PC-3 (cell line): ENCODE results near the gene AP3S2. TPM values are rescaled to one million over a fixed set of nuclear protein-coding genes. Genes with fewer than 3 reads are reported as not detected.
"Not testable (repeated sequence)": the region's sequence is repeated elsewhere in the genome, so short reads cannot be mapped to it uniquely, and the experiment has no call there.

Experiments
- ATAC-seq: fragments of 200-7000 bp; cut with Tn5 transposase; 2 replicates; pipeline ENCODE4 v1.9.1; 2020; ENCODE audit warnings: mild to moderate bottlenecking, moderate library complexity
- BruUV-seq: library from RNA; stranded (reverse); fragments of 400-500 nt; replicated peaks from 2 replicates; lab custom pipeline; 2021; lab: Mats Ljungman, UMichigan
- CTCF ChIA-PET: fragments of 300-600 bp; sonication (Branson Sonifier 250); formaldehyde crosslinking; loops from one replicate; lab custom pipeline; 2022; ENCODE audit warnings: antibody characterized with exemption; lab: Charles Lee
- POLR2A ChIA-PET: fragments of 300-600 bp; sonication (Branson Sonifier 250); formaldehyde crosslinking; loops from one replicate; lab custom pipeline; 2022; ENCODE audit warnings: antibody characterized with exemption; ENCODE audit not compliant: unreplicated experiment; lab: Charles Lee
- DNase-seq: peaks from one replicate; pipeline ENCODE4 v3.0.0-alpha.2; 2015
- H2AFZ ChIP-seq: fragments of 300-600 bp; sonication (generic); 2 replicates; pipeline ENCODE4 v1.6.0; 2016; ENCODE audit warnings: antibody characterized with exemption, low read length
- H3F3A ChIP-seq: fragments of 300-600 bp; sonication (generic); one replicate; pipeline ENCODE4 v1.6.0; 2017; ENCODE audit warnings: antibody characterized with exemption, low read length, control low read depth, mild to moderate bottlenecking; ENCODE audit not compliant: unreplicated experiment
- H3K27ac ChIP-seq: fragments of 300-600 bp; sonication (generic); 2 replicates; pipeline ENCODE4 v1.5.1; 2016; ENCODE audit warnings: mild to moderate bottlenecking, low read length
- H3K27me3 ChIP-seq: fragments of 300-600 bp; sonication (generic); 2 replicates; pipeline ENCODE4 v1.6.1; 2016; ENCODE audit warnings: low read length, mixed read lengths
- H3K36me3 ChIP-seq: fragments of 300-600 bp; sonication (generic); 2 replicates; pipeline ENCODE4 v1.6.1; 2016; ENCODE audit warnings: low read depth, mixed run types, low read length, mixed read lengths
- H3K4me1 ChIP-seq: fragments of 300-600 bp; sonication (generic); 2 replicates; pipeline ENCODE4 v1.5.1; 2016; ENCODE audit warnings: low read length; ENCODE audit not compliant: insufficient read depth
- H3K4me2 ChIP-seq: fragments of 300-600 bp; sonication (generic); 2 replicates; pipeline ENCODE4 v1.6.0; 2016; ENCODE audit warnings: low read length
- H3K4me3 ChIP-seq: fragments of 300-600 bp; sonication (generic); 2 replicates; pipeline ENCODE4 v1.5.1; 2016; ENCODE audit warnings: mild to moderate bottlenecking, low read length, mixed read lengths
- H3K79me2 ChIP-seq: fragments of 300-600 bp; sonication (generic); 2 replicates; pipeline ENCODE4 v1.6.1; 2017; ENCODE audit warnings: low read length, mixed read lengths
- H3K9ac ChIP-seq: fragments of 300-600 bp; sonication (generic); 2 replicates; pipeline ENCODE4 v1.6.0; 2016; ENCODE audit warnings: mild to moderate bottlenecking, low read length
- H3K9me2 ChIP-seq: fragments of 300-600 bp; sonication (generic); replicated peaks from 2 replicates; pipeline ENCODE4 v1.6.1; 2016; ENCODE audit warnings: mixed run types, low read length, mixed read lengths
- H3K9me3 ChIP-seq: fragments of 300-600 bp; sonication (generic); 2 replicates; pipeline ENCODE4 v1.6.1; 2016; ENCODE audit warnings: low read length, mixed read lengths
- H4K20me1 ChIP-seq: fragments of 300-600 bp; sonication (generic); 2 replicates; pipeline ENCODE4 v1.6.1; 2016; ENCODE audit warnings: low read length, mixed read lengths
- EZH2 ChIP-seq: fragments of 300-600 bp; sonication (generic); IDR thresholded peaks from one replicate; pipeline ENCODE4 v1.6.1; 2017; ENCODE audit warnings: antibody characterized with exemption, mild to moderate bottlenecking, low read length; ENCODE audit not compliant: unreplicated experiment
- EZH2phosphoT487 ChIP-seq: fragments of 300-600 bp; sonication (generic); IDR thresholded peaks from 2 replicates; pipeline ENCODE4 v1.6.1; 2018; ENCODE audit warnings: mild to moderate bottlenecking, antibody characterized with exemption, low read length, borderline replicate concordance
- intact Hi-C: fragments of 100-400 bp; cut with micrococcal nuclease; formaldehyde crosslinking; loops from 2 replicates; pipeline ENCODE4 v1.9.0; 2023
- total RNA-seq: library from RNA; depleted of rRNA; stranded (reverse); fragments of >200 nt; gene quantifications from 2 replicates; pipeline ENCODE4 v1.2.3, GENCODE V29; 2014
- TF ChIP-seq, protein P1 (sequence below): fragments of 300-600 bp; sonication (generic); conservative IDR thresholded peaks from 2 replicates; pipeline ENCODE4 v1.5.1; 2017; ENCODE audit warnings: antibody characterized with exemption, low read depth, mild to moderate bottlenecking, low read length

Gene AP3S2
- total RNA-seq, 1 experiment from 2014 or later = 18.8 TPM

- H3K4me3 ChIP-seq = no peak overlapping the region
- H3K9me2 ChIP-seq = no peaks in the 10 kb centered on the region
- no peaks in the 10 kb centered on the region for H3K9me3 ChIP-seq
- ChIA-PET POLR2A (no interaction called here), CTCF (no interaction called here)
- BruUV-seq = no TSS peak
- TF ChIP-seq, protein P1, sequence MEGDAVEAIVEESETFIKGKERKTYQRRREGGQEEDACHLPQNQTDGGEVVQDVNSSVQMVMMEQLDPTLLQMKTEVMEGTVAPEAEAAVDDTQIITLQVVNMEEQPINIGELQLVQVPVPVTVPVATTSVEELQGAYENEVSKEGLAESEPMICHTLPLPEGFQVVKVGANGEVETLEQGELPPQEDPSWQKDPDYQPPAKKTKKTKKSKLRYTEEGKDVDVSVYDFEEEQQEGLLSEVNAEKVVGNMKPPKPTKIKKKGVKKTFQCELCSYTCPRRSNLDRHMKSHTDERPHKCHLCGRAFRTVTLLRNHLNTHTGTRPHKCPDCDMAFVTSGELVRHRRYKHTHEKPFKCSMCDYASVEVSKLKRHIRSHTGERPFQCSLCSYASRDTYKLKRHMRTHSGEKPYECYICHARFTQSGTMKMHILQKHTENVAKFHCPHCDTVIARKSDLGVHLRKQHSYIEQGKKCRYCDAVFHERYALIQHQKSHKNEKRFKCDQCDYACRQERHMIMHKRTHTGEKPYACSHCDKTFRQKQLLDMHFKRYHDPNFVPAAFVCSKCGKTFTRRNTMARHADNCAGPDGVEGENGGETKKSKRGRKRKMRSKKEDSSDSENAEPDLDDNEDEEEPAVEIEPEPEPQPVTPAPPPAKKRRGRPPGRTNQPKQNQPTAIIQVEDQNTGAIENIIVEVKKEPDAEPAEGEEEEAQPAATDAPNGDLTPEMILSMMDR = no peak
- TF ChIP-seq EZH2 = no peak
- no peak for TF ChIP-seq EZH2phosphoT487
- H3K27ac ChIP-seq = no peak overlapping the region
- no peaks in the 10 kb centered on the region for H3K27me3 ChIP-seq
- DNase-seq = no peak
- H3K4me2 ChIP-seq = no peak overlapping the region
- H4K20me1 ChIP-seq = no peaks in the 10 kb centered on the region
- 0 out of 2 replicates have a peak, but pooled peaks cover 2% of the 10 kb centered on the region for H3K36me3 ChIP-seq
- no peaks in the 10 kb centered on the region for H3K79me2 ChIP-seq
- H2AFZ ChIP-seq = no peak overlapping the region
- no peaks in the 10 kb centered on the region for H3F3A ChIP-seq
- no peak overlapping the region for H3K9ac ChIP-seq
- intact Hi-C loops = no loop called here
- H3K4me1 ChIP-seq = peaks cover 20% of the 10 kb centered on the region
- no peak for ATAC-seq
These were observed 103.6 kb downstream of the AP3S2 start for GRCh38 chr15:89790206-89790605.

GRCh38 chr15:89788585-89788984 is 105.2 kb downstream of the AP3S2 start:
- DNase-seq, POLR2A ChIA-PET, CTCF ChIA-PET, intact Hi-C loops, H3K4me2 ChIP-seq, H3F3A ChIP-seq, BruUV-seq, H4K20me1 ChIP-seq, H2AFZ ChIP-seq, H3K27ac ChIP-seq, ATAC-seq, H3K4me3 ChIP-seq, H3K79me2 ChIP-seq, H3K27me3 ChIP-seq, H3K9me3 ChIP-seq, H3K36me3 ChIP-seq, H3K9ac ChIP-seq, H3K9me2 ChIP-seq: not testable (repeated sequence)
- H3K4me1 ChIP-seq = peaks cover 28% of the 10 kb centered on the region

GRCh38 chr15:89787944-89788343 is 105.8 kb downstream of the AP3S2 start:
- DNase-seq (no peak), ATAC-seq (no peak)
- Histone ChIP-seq H3K9me3 (no peaks in the 10 kb centered on the region), H4K20me1 (no peaks in the 10 kb centered on the region), H3K9ac (no peak overlapping the region), H2AFZ (no peak overlapping the region), H3K4me2 (no peak overlapping the region), H3K36me3 (0 out of 2 replicates have a peak, but pooled peaks cover 2% of the 10 kb centered on the region), H3K27ac (no peak overlapping the region), H3K4me3 (no peak overlapping the region), H3K4me1 (peaks cover 30% of the 10 kb centered on the region), H3K79me2 (no peaks in the 10 kb centered on the region), H3K9me2 (no peaks in the 10 kb centered on the region), H3F3A (no peaks in the 10 kb centered on the region), H3K27me3 (no peaks in the 10 kb centered on the region)
- CTCF ChIA-PET = no interaction called here
- TF ChIP-seq, protein P1 = no peak
- BruUV-seq = no TSS peak
- intact Hi-C loops = no loop called here
- POLR2A ChIA-PET = no interaction called here
